Prostate gland (tissue), 2 donors: ENCODE results near the gene SIK2. TPM values are rescaled to one million over a fixed set of nuclear protein-coding genes. Genes with fewer than 3 reads are reported as not detected.

Source experiments
- DNase-seq: peaks from one replicate; pipeline ENCODE4 v3.0.0-alpha.2; 2019; ENCODE audit warnings: low spot score
- H3K27ac ChIP-seq, 2 donors: fragments of 200-600 bp; sonication (generic); 2 replicates each; pipeline ENCODE4 v1.5.1; 2017 to 2019
- H3K27me3 ChIP-seq: fragments of 200-600 bp; sonication (generic); replicated peaks from 2 replicates; pipeline ENCODE4 v1.5.1; 2019; ENCODE audit not compliant: insufficient read depth
- H3K36me3 ChIP-seq, 2 donors: fragments of 200-600 bp; sonication (generic); 1 replicate in 1 of 2; 2 replicates in 1 of 2; pipeline versions ENCODE4 v1.5.1 to v1.8.1; 2017 to 2019
- H3K4me1 ChIP-seq: fragments of 200-600 bp; sonication (generic); replicated peaks from 2 replicates; pipeline ENCODE4 v1.5.1; 2019
- H3K4me3 ChIP-seq, 2 donors: fragments of 200-600 bp; sonication (generic); 2 replicates each; pipeline ENCODE4 v1.5.1; 2017 to 2019
- H3K9me3 ChIP-seq: fragments of 200-600 bp; sonication (generic); 2 replicates; pipeline ENCODE4 v1.5.1; 2017
- CTCF ChIP-seq, 4 experiments: fragments of 200-600 bp in 2 of 4; fragments of 450-650 bp in 2 of 4; sonication (generic) in 2 of 4; IDR thresholded peaks; 1 replicate in 3 of 4; 2 replicates in 1 of 4; pipeline ENCODE4 v1.5.1; 2016 to 2019; ENCODE audit warnings: antibody characterized with exemption in 4 of 4, mild to moderate bottlenecking in 2 of 4, moderate library complexity in 2 of 4
- POLR2A ChIP-seq: fragments of 450-650 bp; IDR thresholded peaks from one replicate; pipeline ENCODE4 v1.6.1; 2016; ENCODE audit warnings: antibody characterized with exemption, mild to moderate bottlenecking
- POLR2AphosphoS5 ChIP-seq: sonication (generic); formaldehyde crosslinking; IDR thresholded peaks from one replicate; pipeline ENCODE4 v1.6.1; 2017; ENCODE audit warnings: antibody characterized with exemption
- WGBS: methylation state at CpG from one replicate; pipeline ENCODE4 v1.1.5; 2018; 5-methylcytosine and 5-hydroxymethylcytosine counted together
- intact Hi-C: fragments of 100-400 bp; cut with DNase I; formaldehyde crosslinking; loops from one replicate; pipeline ENCODE4 v1.14.2; 2022
- total RNA-seq, 2 donors: library from RNA; depleted of rRNA; stranded (reverse); fragments of >200 nt; gene quantifications; one replicate each; pipeline ENCODE4 v1.1.0, GENCODE V29; 2016

The SIK2 gene
- total RNA-seq, 2 donors from 2014 or later, result 13.0 to 18.7 TPM

- no peaks in the 10 kb centered on the region for H3K4me1 ChIP-seq
- TF ChIP-seq CTCF (IDR thresholded peaks at IDR 0.05) (no peak), POLR2A (no peak), POLR2AphosphoS5 (no peak)
Measured at GRCh38 chr11:111559800-111560464, 42.3 kb upstream of the SIK2 start.

DNA sequence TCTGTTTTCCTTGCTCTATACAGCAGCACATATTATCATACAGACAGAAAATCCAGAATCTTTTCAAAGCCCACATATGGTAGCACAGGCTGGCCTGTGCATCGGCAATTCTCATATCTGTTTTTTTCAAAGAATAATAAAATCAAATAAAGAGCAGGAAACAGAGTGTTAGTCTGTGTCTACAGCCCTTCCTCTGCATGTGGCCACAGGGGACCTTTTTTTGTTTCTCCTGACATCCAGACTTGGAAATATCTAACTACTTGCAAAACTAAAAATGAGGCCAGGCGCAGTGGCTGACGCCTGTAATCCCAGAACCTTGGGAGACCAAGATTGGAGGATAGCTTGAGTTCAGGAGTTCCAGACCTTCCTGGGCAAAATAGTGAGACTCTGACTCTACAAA is 41.4 kb upstream of the SIK2 start:
- H3K4me1 ChIP-seq, result no peaks in the 10 kb centered on the region
- 89% methylated on average over 3 of the region's 3 CpGs for WGBS
- intact Hi-C loops, result no loop called here

More at GRCh38 chr11:111559800-111560464, 42.3 kb upstream of the SIK2 start:
- no peak overlapping the region for H3K27ac ChIP-seq
- H3K4me3 ChIP-seq, result no peak overlapping the region
- no peaks in the 10 kb centered on the region for H3K9me3 ChIP-seq
- no peak for DNase-seq
- H3K27me3 ChIP-seq, result no peaks in the 10 kb centered on the region
- no peaks in the 10 kb centered on the region for H3K36me3 ChIP-seq
- intact Hi-C loops, result no loop called here
- WGBS, result 73% methylated on average over 11 of the region's 11 CpGs

DNA sequence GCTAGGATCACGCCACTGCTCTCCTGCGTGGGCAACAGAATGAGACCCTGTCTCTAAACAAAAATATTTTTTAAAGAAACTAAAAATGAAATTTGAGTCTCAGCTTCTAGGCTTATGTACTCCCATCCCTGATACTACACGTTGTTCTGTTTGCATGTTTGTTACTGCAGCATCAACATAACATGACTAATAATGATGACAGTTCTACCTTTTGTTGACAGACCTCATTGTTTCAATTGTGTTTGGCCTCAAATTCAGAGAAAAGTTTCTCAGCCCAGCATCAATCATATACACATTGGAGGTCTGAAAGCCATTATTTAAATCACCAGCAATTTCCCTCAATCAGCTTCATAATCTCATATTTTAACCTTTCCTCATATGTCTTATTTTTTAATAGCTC is 40.9 kb upstream of the SIK2 start:
- no peak for TF ChIP-seq CTCF (IDR thresholded peaks at IDR 0.05)
- TF ChIP-seq POLR2AphosphoS5, result no peak
- no peak for TF ChIP-seq POLR2A
- Histone ChIP-seq H3K9me3 (no peaks in the 10 kb centered on the region), H3K27me3 (no peaks in the 10 kb centered on the region), H3K4me1 (no peaks in the 10 kb centered on the region), H3K27ac (no peak overlapping the region), H3K36me3 (no peaks in the 10 kb centered on the region), H3K4me3 (no peak overlapping the region)
- intact Hi-C loops, result no loop called here
- 79% methylated on average over 3 of the region's 3 CpGs for WGBS
- DNase-seq, result no peak

More for the DNA sequence above, 41.4 kb upstream of the SIK2 start:
- H3K4me3 ChIP-seq, result no peak overlapping the region
- TF ChIP-seq POLR2AphosphoS5 (no peak), CTCF (IDR thresholded peaks at IDR 0.05) (no peak), POLR2A (no peak)
- H3K27ac ChIP-seq, result no peak overlapping the region
- no peaks in the 10 kb centered on the region for H3K9me3 ChIP-seq
- no peaks in the 10 kb centered on the region for H3K27me3 ChIP-seq
- DNase-seq, result no peak
- no peaks in the 10 kb centered on the region for H3K36me3 ChIP-seq

DNA sequence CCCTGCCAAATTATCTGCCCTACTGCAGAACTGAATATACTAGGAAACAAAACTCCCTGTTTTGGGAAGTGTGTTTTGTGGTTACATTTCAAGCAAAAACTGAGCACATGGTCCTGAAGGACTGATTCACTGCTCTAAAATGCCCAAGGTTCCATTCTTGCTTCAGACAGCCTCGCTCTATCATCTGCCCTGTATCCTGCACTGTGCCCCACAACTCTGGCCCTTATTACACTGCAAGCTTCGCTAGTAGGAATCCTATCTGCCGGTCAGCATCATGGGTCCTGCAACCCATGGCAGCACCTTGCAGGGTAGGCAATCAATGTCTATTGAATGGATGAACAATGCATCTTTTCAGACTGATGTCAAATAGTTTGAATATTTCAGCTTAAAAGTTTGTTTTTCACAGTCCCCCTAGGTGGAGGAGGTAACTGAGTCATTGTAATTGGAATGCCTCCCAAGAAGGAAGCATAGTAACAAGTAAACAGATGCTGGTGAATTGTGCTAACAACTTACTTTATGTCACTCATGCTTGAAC is 40.4 kb upstream of the SIK2 start:
- no peak for DNase-seq
- no peak overlapping the region for H3K27ac ChIP-seq
- H3K9me3 ChIP-seq, result no peaks in the 10 kb centered on the region
- no peaks in the 10 kb centered on the region for H3K36me3 ChIP-seq
- intact Hi-C loops, result no loop called here
- no peak overlapping the region for H3K4me3 ChIP-seq
- WGBS, result 66% methylated on average over 3 of the region's 3 CpGs
- H3K4me1 ChIP-seq, result no peaks in the 10 kb centered on the region
- no peak for TF ChIP-seq CTCF (IDR thresholded peaks at IDR 0.05)
- TF ChIP-seq POLR2AphosphoS5, result no peak
- no peak for TF ChIP-seq POLR2A
- H3K27me3 ChIP-seq, result no peaks in the 10 kb centered on the region
